PC-3 (cell line): Measurements from ENCODE around the gene CHSY3.

Experiments
- EZH2 ChIP-seq: fragments of 300-600 bp; sonication (generic); IDR thresholded peaks from one replicate; pipeline ENCODE4 v1.6.1; 2017; ENCODE audit warnings: antibody characterized with exemption, mild to moderate bottlenecking, low read length; ENCODE audit not compliant: unreplicated experiment
- TF ChIP-seq, protein P1 (sequence below): fragments of 300-600 bp; sonication (generic); conservative IDR thresholded peaks from 2 replicates; pipeline ENCODE4 v1.5.1; 2017; ENCODE audit warnings: antibody characterized with exemption, low read depth, mild to moderate bottlenecking, low read length

DNA sequence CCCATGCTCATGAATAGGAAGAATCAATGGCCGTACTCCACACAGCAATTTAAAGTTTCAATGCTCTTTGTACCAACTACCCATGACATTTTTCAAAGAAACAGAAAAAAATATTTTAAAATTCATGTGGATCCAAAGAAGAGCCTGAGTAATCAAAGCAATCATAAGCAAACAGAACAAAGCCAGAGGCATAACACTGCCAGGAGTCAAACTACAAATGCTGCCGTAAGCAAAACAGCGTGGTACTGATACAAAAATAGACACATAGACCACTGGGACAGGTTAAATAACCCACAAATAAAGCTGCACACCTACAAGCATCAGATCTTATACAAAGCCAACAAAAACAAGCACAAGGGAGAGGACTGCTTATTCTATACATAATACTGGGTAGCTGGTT is 107.7 kb downstream of the CHSY3 start:
- TF ChIP-seq, protein P1, sequence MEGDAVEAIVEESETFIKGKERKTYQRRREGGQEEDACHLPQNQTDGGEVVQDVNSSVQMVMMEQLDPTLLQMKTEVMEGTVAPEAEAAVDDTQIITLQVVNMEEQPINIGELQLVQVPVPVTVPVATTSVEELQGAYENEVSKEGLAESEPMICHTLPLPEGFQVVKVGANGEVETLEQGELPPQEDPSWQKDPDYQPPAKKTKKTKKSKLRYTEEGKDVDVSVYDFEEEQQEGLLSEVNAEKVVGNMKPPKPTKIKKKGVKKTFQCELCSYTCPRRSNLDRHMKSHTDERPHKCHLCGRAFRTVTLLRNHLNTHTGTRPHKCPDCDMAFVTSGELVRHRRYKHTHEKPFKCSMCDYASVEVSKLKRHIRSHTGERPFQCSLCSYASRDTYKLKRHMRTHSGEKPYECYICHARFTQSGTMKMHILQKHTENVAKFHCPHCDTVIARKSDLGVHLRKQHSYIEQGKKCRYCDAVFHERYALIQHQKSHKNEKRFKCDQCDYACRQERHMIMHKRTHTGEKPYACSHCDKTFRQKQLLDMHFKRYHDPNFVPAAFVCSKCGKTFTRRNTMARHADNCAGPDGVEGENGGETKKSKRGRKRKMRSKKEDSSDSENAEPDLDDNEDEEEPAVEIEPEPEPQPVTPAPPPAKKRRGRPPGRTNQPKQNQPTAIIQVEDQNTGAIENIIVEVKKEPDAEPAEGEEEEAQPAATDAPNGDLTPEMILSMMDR: no peak
- TF ChIP-seq EZH2: no peak
